Measurements from ENCODE around the gene GLIS1. TPM values are rescaled to one million over a fixed set of nuclear protein-coding genes. Genes with fewer than 3 reads are reported as not detected.

Gene GLIS1
- total RNA-seq, 1 experiment from 2014 or later, result 0.28 TPM

DNA sequence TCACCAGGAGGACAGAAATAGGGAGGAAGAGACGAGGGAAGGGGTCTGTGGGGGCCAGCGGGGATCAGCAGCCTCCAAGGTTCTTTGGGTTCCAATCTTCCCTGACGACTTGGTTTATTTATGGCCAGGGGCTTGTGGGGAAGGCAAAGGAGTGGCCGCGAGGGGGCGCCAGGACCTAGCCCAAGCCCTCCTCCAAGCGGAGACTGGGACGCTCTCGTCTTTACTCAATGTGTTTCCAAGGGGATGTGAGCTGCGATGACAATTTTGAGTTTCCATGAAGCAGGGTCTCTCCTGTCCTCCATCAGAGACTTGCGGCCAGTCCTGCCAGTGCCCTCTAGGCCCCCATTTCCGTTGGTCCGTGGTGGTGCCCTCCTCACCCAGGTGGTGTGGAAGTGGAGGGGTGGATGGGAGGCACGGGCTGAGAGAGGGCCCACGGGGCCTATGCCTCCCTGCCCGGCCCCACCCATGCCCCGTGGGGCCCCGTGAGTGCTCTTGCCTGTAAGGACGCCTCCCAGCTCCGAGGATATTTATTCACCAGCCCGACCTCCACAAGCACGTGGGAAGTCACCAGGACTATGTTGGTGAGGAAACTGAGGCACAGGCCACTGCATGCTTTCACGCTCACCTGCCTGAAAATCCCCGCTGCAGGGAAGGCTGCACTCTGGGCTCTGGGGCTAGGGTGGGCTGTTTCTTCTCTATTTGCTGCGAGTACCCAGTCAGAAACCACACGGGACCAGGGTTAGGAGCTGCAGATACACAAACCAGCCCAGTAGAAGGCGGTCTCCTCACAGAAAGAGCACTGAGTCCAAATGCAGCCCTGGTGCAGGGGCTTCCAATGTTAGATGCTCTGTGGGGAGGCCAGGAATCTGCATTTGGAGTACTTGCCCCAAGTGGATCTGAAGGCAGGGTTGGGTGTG, 253.2 kb downstream of the GLIS1 start:
- no peak overlapping the region for H3K4me2 ChIP-seq (ENCODE audit: insufficient read depth, insufficient read length, low read length)
- Mint-ChIP-seq H3K27ac (peak overlapping the region in 2 of 3 experiments; percentile 85 to 88; a peak in 2 of 7 replicates), H3K27me3 (ENCODE audit: low read depth) (peaks cover 29% of the 10 kb centered on the region), H3K4me1 (peaks cover 9 to 15% of the 10 kb centered on the region in 2 experiments), H3K4me3 (no peak overlapping the region), H3K36me3 (ENCODE audit: insufficient read depth in 1 of 3, low read depth in 3 of 3) (peaks cover 0 to 3% (median 3%) of the 10 kb centered on the region in 3 experiments; a peak in 1 of 7 replicates), H3K9me3 (peaks cover 2 to 4% of the 10 kb centered on the region in 2 experiments; a peak in 3 of 5 replicates)
- no peak overlapping the region for H2BK120ac ChIP-seq (ENCODE audit: low read depth, low read length, poor library complexity, severe bottlenecking)
- no peaks in the 10 kb centered on the region for H3K79me2 ChIP-seq (ENCODE audit: insufficient read depth, low read length)
- H2BK15ac ChIP-seq (ENCODE audit: low read depth, low read length), result no peak overlapping the region
- no peak overlapping the region for H2AK5ac ChIP-seq (ENCODE audit: insufficient read length, low read length)
- H4K8ac ChIP-seq (replicated peaks; ENCODE audit: insufficient read length, low read depth, low read length), result no peak overlapping the region
- no peak overlapping the region for H3K56ac ChIP-seq (ENCODE audit: insufficient read length, low read depth, low read length)
- H3K9ac ChIP-seq (ENCODE audit: extremely low read depth, insufficient read length, low read length), result no peak overlapping the region
- no peaks in the 10 kb centered on the region for H3K23me2 ChIP-seq (ENCODE audit: insufficient read length, low read depth, low read length, poor library complexity, severe bottlenecking)
- H3K4me1 ChIP-seq (ENCODE audit: insufficient read depth, low read length), result no peaks in the 10 kb centered on the region
- no peak overlapping the region for H3K18ac ChIP-seq (ENCODE audit: insufficient read length, low read depth, low read length)
- no peak overlapping the region for H2BK5ac ChIP-seq (ENCODE audit: insufficient read length, low read length)
- no peaks in the 10 kb centered on the region for H3K27me3 ChIP-seq (ENCODE audit: insufficient read depth, low read length)
- DNase-seq, result peak; percentile 90
- no peak overlapping the region for H4K5ac ChIP-seq (ENCODE audit: insufficient read length, low read depth, low read length)
- TF ChIP-seq, protein P1, sequence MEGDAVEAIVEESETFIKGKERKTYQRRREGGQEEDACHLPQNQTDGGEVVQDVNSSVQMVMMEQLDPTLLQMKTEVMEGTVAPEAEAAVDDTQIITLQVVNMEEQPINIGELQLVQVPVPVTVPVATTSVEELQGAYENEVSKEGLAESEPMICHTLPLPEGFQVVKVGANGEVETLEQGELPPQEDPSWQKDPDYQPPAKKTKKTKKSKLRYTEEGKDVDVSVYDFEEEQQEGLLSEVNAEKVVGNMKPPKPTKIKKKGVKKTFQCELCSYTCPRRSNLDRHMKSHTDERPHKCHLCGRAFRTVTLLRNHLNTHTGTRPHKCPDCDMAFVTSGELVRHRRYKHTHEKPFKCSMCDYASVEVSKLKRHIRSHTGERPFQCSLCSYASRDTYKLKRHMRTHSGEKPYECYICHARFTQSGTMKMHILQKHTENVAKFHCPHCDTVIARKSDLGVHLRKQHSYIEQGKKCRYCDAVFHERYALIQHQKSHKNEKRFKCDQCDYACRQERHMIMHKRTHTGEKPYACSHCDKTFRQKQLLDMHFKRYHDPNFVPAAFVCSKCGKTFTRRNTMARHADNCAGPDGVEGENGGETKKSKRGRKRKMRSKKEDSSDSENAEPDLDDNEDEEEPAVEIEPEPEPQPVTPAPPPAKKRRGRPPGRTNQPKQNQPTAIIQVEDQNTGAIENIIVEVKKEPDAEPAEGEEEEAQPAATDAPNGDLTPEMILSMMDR (conservative IDR thresholded peaks at IDR 0.05), result peak; percentile 96
- H3K27ac ChIP-seq (ENCODE audit: insufficient read length, low read depth, low read length), result no peak overlapping the region
- no peaks in the 10 kb centered on the region for H3K79me1 ChIP-seq (ENCODE audit: insufficient read depth, low read depth, low read length, poor library complexity, severe bottlenecking)
- H2BK12ac ChIP-seq (ENCODE audit: insufficient read length, low read depth, low read length), result no peak overlapping the region
- no peak overlapping the region for H3K14ac ChIP-seq (ENCODE audit: insufficient read depth, low read length)
- no peak overlapping the region for H3K23ac ChIP-seq (ENCODE audit: insufficient read length, low read depth, low read length)
- WGBS (ENCODE audit: extremely low coverage, insufficient read length, low lambda C conversion rate), result no CpG with 5 or more reads among the region's 27 CpGs
- no peak overlapping the region for H4K91ac ChIP-seq (ENCODE audit: insufficient read length, low read depth, low read length)
- no peak overlapping the region for H3K4ac ChIP-seq (ENCODE audit: low read depth, low read length)
- no peaks in the 10 kb centered on the region for H4K20me1 ChIP-seq (ENCODE audit: control insufficient read depth, insufficient read depth, insufficient read length)
- H3T11ph ChIP-seq (ENCODE audit: low read length), result no peak overlapping the region
- H3K9me3 ChIP-seq (ENCODE audit: control insufficient read depth, low read depth, low read length), result no peaks in the 10 kb centered on the region
- H2AFZ ChIP-seq (ENCODE audit: low read length), result no peak overlapping the region
- no peak overlapping the region for H2BK20ac ChIP-seq (ENCODE audit: low read depth, low read length, poor library complexity, severe bottlenecking)
